Cardiac atrium fibroblast (primary cell): ENCODE results near the gene OR5AC2. TPM values are rescaled to one million over a fixed set of nuclear protein-coding genes. Genes with fewer than 3 reads are reported as not detected.

Source experiments
- total RNA-seq: library from RNA; depleted of rRNA; stranded (reverse); fragments of >200 nt; gene quantifications from 2 replicates; pipeline ENCODE4 v1.2.3, GENCODE V29; 2015

OR5AC2 gene
- total RNA-seq: not detected in 2 replicates

GRCh38 chr3:98086873-98087272 lies at the start of gene OR5AC2:
Gene OR5AC2, plus strand, starts transcription at chr3:98087173. Its CDS starts 0 bp downstream, at chr3:98087173.

GRCh38 chr3:98130421-98130820 lies 43.4 kb downstream of the OR5AC2 start, which contains the start of gene OR5H1:
Gene OR5H1, plus strand, starts transcription at chr3:98130721. Its CDS starts 1,977 bp downstream, at chr3:98132698.

Other genes starting within 250 kb of the OR5AC2 start
- 25.1 and 27.4 TPM in 2 replicates for gene RIOX2, start 114.7 kb upstream of the OR5AC2 start, total RNA-seq
- not detected in 2 replicates for gene GABRR3, start 51.9 kb upstream of the OR5AC2 start, total RNA-seq
- gene OR5H1, start 43.5 kb downstream of the OR5AC2 start, total RNA-seq: not detected in 2 replicates
- not detected in 2 replicates for gene OR5H14, start 60.3 kb downstream of the OR5AC2 start, total RNA-seq
- not detected in 2 replicates for gene OR5H15, start 79.5 kb downstream of the OR5AC2 start, total RNA-seq
- gene OR5H6, start 177.1 kb downstream of the OR5AC2 start, total RNA-seq: not detected in 2 replicates
- not detected in 2 replicates for gene OR5H2, start 195.3 kb downstream of the OR5AC2 start, total RNA-seq